Uterus (tissue), 4 donors: ENCODE data around the gene SHC2. TPM values are rescaled to one million over a fixed set of nuclear protein-coding genes. Genes with fewer than 3 reads are reported as not detected.
"Not testable (repeated sequence)": the region's sequence is repeated elsewhere in the genome, so short reads cannot be mapped to it uniquely, and the experiment has no call there.

ENCODE experiments used
- DNase-seq, 2 donors: peaks; one replicate each; pipeline ENCODE4 v3.0.0-alpha.2; 2019 to 2020
- H3K27ac ChIP-seq, 2 donors: fragments of 200-600 bp; sonication (generic); 1 replicate in 1 of 2; 2 replicates in 1 of 2; pipeline ENCODE4 v1.5.1; 2016 to 2018
- H3K27me3 ChIP-seq, 2 donors: fragments of 200-600 bp; sonication (generic); one replicate each; pipeline ENCODE4 v1.5.1; 2018 to 2019; ENCODE audit warnings: control low read depth in 1 of 2
- H3K36me3 ChIP-seq, 2 donors: fragments of 200-600 bp; sonication (generic); one replicate each; pipeline ENCODE4 v1.5.1; 2019; ENCODE audit warnings: control low read depth in 1 of 2
- H3K4me1 ChIP-seq, 2 donors: fragments of 200-600 bp; sonication (generic); one replicate each; pipeline ENCODE4 v1.5.1; 2018 to 2019; ENCODE audit warnings: control low read depth in 1 of 2
- H3K4me3 ChIP-seq, 2 donors: fragments of 200-600 bp; sonication (generic); 1 replicate in 1 of 2; 2 replicates in 1 of 2; pipeline ENCODE4 v1.5.1; 2018 to 2019; ENCODE audit warnings: mild to moderate bottlenecking in 1 of 2
- H3K9me3 ChIP-seq, 2 donors: fragments of 200-600 bp; sonication (generic); one replicate each; pipeline ENCODE4 v1.5.1; 2019; ENCODE audit warnings: control low read depth in 1 of 2
- POLR2A ChIP-seq, 2 donors: fragments of 450-650 bp; IDR thresholded peaks; one replicate each; pipeline ENCODE4 v1.6.1; 2016; ENCODE audit warnings: antibody characterized with exemption in 2 of 2, mild to moderate bottlenecking in 1 of 2, moderate library complexity in 1 of 2
- intact Hi-C: fragments of 100-400 bp; cut with DNase I; formaldehyde crosslinking; loops from one replicate; pipeline ENCODE4 v1.15.1; 2023; ENCODE audit warnings: low total_unique reads
- total RNA-seq, 4 donors: library from RNA; depleted of rRNA in 3 of 4; stranded (reverse); fragments of >200 nt in 3 of 4; gene quantifications; one replicate each; pipeline versions ENCODE4 v1.1.0 to v1.2.4, GENCODE V29; 2014 to 2023
- TF ChIP-seq, protein P1 (sequence below), 4 experiments: fragments of 200-600 bp in 2 of 4; fragments of 450-650 bp in 2 of 4; sonication (generic) in 2 of 4; IDR thresholded peaks; one replicate each; pipeline ENCODE4 v1.5.1; 2016 to 2019; ENCODE audit warnings: antibody characterized with exemption in 4 of 4, mild to moderate bottlenecking in 2 of 4, moderate library complexity in 1 of 4
- donor health status: DM: yes; HTN: yes; CAD: no.

The SHC2 gene
- total RNA-seq, 4 donors from 2014 or later, result 2.9 to 43.6 (median 8.4) TPM

- Histone ChIP-seq H3K4me1 (peaks cover 0 to 5% of the 10 kb centered on the region in 2 donors), H3K27ac (no peak overlapping the region), H3K27me3 (no peaks in the 10 kb centered on the region), H3K36me3 (no peaks in the 10 kb centered on the region), H3K4me3 (no peak overlapping the region), H3K9me3 (no peaks in the 10 kb centered on the region)
- no peak for DNase-seq
- intact Hi-C loops, result no loop called here
- no peak for TF ChIP-seq POLR2A (IDR thresholded peaks at IDR 0.05)
- TF ChIP-seq, protein P1, sequence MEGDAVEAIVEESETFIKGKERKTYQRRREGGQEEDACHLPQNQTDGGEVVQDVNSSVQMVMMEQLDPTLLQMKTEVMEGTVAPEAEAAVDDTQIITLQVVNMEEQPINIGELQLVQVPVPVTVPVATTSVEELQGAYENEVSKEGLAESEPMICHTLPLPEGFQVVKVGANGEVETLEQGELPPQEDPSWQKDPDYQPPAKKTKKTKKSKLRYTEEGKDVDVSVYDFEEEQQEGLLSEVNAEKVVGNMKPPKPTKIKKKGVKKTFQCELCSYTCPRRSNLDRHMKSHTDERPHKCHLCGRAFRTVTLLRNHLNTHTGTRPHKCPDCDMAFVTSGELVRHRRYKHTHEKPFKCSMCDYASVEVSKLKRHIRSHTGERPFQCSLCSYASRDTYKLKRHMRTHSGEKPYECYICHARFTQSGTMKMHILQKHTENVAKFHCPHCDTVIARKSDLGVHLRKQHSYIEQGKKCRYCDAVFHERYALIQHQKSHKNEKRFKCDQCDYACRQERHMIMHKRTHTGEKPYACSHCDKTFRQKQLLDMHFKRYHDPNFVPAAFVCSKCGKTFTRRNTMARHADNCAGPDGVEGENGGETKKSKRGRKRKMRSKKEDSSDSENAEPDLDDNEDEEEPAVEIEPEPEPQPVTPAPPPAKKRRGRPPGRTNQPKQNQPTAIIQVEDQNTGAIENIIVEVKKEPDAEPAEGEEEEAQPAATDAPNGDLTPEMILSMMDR (IDR thresholded peaks at IDR 0.05), result no peak
Measured at GRCh38 chr19:455851-456546, 4.8 kb downstream of the SHC2 start.

GRCh38 chr19:455031-455705, 5.7 kb downstream of the SHC2 start:
- H3K4me3 ChIP-seq, result no peak overlapping the region
- no peaks in the 10 kb centered on the region for H3K9me3 ChIP-seq
- no peak overlapping the region for H3K27ac ChIP-seq
- H3K27me3 ChIP-seq, result no peaks in the 10 kb centered on the region
- peaks cover 0 to 4% of the 10 kb centered on the region in 2 donors for H3K4me1 ChIP-seq
- no peak for DNase-seq
- no peaks in the 10 kb centered on the region for H3K36me3 ChIP-seq
- intact Hi-C loops, result no loop called here
- TF ChIP-seq POLR2A (IDR thresholded peaks at IDR 0.05), result no peak
- TF ChIP-seq, protein P1 (IDR thresholded peaks at IDR 0.05), result no peak

DNA sequence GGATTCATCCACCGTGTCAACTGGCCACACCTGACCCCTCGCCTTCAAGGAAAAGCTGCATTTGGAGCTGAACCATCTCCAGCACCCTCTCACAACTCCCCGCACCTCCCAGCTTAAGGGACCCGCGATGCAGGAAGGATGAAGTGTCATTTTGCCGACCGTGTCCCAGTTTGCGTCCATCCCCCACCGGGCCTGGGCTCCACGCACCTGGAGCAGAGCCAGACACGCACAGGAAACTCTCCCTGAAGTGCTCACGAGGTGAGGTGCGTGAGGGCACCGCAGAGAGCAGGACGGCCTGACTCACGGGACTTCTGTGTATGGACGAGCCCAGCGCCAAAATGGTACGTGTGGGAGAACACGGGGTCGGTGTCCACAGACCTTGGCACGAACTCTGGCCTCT, 7.2 kb downstream of the SHC2 start:
- no peaks in the 10 kb centered on the region for H3K4me1 ChIP-seq
- DNase-seq, result no peak
- no peaks in the 10 kb centered on the region for H3K27me3 ChIP-seq
- intact Hi-C loops, result no loop called here
- H3K36me3 ChIP-seq, result no peaks in the 10 kb centered on the region
- no peaks in the 10 kb centered on the region for H3K9me3 ChIP-seq
- no peak for TF ChIP-seq POLR2A (IDR thresholded peaks at IDR 0.05)
- TF ChIP-seq, protein P1 (IDR thresholded peaks at IDR 0.05), result no peak
- H3K4me3 ChIP-seq, result no peak overlapping the region
- H3K27ac ChIP-seq, result no peak overlapping the region

DNA sequence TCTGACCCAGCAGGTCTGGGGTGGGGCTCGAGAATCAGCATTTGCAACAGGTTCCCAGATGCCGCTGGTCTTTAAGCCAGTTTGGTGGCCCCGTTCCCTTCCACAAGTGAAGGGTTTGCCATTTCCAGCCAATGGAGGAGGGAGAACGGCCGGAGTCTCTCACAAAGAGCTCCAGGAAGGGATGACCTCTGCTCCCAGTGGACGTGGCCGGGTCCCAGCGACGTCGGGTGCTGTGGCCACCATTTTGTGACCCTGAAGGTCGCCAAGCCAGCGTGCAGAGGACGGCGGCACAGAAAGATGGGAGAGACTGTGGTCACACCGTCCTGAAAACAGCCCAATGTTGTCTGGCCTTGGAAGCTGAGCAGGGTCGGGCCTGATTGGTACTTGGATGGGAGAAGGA, 8.0 kb downstream of the SHC2 start:
- Histone ChIP-seq H3K36me3 (no peaks in the 10 kb centered on the region), H3K27ac (no peak overlapping the region), H3K9me3 (no peaks in the 10 kb centered on the region), H3K27me3 (no peaks in the 10 kb centered on the region), H3K4me1 (no peaks in the 10 kb centered on the region), H3K4me3 (no peak overlapping the region)
- DNase-seq, result no peak
- intact Hi-C loops, result no loop called here
- TF ChIP-seq, protein P1 (IDR thresholded peaks at IDR 0.05), result no peak
- no peak for TF ChIP-seq POLR2A (IDR thresholded peaks at IDR 0.05)

- H3K36me3 ChIP-seq, H3K4me3 ChIP-seq, H3K4me1 ChIP-seq, DNase-seq, intact Hi-C loops, H3K9me3 ChIP-seq, H3K27me3 ChIP-seq, H3K27ac ChIP-seq: not testable (repeated sequence)
Measured at GRCh38 chr19:450912-451481, 9.8 kb downstream of the SHC2 start.
